Hematopoietic multipotent progenitor cell treated with erythropoietin and hydrocortisone succinate and interleukin-3 and kit ligand, for 6 days (in vitro differentiated cells): ENCODE data around the gene NUP35.

ENCODE experiments used
- DNase-seq: peaks from one replicate; pipeline ENCODE4 v3.0.0-alpha.2; 2015

The NUP35 gene, protein sequence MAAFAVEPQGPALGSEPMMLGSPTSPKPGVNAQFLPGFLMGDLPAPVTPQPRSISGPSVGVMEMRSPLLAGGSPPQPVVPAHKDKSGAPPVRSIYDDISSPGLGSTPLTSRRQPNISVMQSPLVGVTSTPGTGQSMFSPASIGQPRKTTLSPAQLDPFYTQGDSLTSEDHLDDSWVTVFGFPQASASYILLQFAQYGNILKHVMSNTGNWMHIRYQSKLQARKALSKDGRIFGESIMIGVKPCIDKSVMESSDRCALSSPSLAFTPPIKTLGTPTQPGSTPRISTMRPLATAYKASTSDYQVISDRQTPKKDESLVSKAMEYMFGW

DNA sequence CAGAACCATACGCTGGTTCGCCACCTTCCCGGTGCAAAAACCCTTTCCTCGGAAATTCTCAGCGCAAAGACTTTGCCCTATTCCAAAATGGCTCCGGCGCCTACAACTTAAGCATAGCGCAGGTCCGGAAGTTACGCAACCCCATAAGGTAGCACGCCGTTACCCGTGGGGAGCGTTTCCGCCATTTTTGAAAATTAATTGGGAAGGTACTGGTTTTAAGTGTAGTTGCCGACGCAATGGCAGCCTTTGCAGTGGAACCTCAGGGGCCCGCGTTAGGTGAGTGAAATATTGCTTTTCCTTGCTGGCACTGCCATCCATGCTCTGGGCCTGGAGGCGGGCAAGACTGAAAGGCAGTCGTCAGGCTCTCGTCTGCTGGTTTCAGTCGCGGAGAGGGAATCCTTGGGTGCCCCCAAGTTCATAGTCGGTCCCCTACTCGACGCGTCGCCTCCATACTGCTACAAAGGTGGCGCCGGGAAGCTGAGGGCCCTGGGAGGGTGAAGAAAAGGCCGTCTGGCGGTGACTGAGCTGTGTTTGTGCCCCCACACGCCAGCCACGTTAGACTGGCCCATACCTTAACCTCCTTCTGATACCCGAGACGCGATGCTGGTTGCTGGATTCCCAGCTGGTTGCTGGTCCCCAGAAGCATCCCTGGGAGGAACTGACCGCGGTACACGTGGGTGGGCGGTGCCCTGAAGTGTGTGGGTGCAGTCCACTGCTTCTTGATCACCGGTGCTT, at the start of gene NUP35:
Gene NUP35 (plus strand): TSS at position 222 of the 735 bp plus-strand sequence. CDS start 15 bp downstream, at position 237.
- DNase-seq = peak; percentile 97

GRCh38 chr2:183078163-183078463, 46.1 kb upstream of the NUP35 start:
- DNase-seq = no peak

DNA sequence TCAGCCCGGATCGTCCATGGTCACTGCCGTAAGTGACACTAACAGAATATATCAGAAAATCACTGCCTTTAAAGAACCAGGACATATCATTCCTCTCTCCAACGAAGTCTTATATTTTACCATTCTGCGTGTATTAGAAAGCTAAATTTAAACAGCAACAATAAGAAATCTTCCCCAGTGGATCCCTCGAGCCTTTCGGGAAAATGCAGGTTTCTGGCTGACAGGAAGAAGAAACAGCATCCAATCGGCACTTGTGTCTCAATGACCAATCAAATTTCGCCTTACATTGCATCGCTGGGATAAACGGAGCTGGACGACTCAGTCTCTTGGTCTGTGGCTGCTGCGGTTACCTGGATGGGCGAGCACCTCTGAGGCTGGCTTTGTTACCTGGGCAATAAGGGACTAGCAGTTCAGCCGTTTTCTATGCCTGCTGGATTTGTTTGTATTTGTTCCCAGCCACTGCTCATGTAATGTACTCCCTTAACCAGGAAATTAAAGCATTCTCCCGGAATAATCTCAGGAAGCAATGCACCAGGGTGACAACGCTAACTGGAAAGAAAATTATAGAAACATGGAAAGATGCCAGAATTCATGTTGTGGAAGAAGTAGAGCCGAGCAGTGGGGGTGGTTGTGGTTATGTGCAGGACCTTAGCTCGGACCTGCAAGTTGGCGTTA, 45.6 kb upstream of the NUP35 start, which contains the start of gene DUSP19:
Gene DUSP19 (plus strand): TSS at position 284 of the 675 bp plus-strand sequence. CDS start 187 bp downstream, at position 471.
- peak; percentile 91 for DNase-seq

DNA sequence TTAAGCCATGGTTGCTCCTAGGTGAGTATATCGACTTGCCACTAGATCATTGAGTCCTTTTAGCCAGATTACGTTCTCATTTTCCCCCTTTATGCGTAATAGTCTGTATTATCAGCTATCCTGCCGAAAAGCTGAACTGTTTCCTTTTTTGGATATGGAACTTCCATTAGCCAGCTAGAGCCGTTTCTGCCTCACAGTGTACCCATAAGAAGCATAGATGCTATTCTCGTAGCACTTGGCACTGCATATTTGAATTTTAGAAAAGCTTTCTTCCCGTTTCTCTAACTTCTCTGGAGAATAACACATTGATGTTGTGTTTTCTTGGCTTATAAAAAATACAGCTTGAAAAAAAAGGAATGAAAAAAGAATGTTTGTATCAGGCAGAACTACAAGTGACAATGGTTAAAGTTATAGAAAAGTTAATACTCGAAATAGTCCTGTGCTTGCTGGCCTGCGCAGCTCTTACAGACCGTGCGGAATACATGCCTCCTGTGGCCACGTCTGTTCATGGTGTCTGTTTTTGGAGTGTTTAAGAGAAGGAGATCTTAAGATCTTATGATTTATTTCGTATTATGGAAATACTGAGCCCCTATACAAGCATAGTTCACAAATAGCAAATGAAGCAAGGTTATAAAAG, 45.0 kb upstream of the NUP35 start:
- peak; percentile 62 for DNase-seq

DNA sequence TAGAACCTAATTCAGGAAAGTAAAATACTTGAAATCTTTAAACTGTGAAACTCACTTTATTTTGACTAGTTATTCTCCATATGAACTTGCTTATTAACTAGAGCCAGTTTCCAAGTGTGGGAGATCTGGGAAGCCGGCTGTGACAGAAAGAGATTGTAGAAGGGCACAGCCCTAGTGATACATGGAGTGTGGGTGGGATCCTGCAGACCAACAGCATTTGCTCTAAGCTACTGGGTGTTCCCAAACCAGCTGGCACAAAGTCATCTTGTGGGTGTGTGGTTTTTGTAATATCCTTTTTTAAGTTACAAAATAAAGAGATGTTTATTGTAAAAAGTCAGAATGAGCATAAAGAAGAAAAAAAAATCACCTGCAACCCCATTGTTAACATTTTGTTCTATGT, 42.3 kb upstream of the NUP35 start:
- DNase-seq = peak; percentile 68

GRCh38 chr2:183088061-183088460, 36.2 kb upstream of the NUP35 start:
- DNase-seq = no peak

DNA sequence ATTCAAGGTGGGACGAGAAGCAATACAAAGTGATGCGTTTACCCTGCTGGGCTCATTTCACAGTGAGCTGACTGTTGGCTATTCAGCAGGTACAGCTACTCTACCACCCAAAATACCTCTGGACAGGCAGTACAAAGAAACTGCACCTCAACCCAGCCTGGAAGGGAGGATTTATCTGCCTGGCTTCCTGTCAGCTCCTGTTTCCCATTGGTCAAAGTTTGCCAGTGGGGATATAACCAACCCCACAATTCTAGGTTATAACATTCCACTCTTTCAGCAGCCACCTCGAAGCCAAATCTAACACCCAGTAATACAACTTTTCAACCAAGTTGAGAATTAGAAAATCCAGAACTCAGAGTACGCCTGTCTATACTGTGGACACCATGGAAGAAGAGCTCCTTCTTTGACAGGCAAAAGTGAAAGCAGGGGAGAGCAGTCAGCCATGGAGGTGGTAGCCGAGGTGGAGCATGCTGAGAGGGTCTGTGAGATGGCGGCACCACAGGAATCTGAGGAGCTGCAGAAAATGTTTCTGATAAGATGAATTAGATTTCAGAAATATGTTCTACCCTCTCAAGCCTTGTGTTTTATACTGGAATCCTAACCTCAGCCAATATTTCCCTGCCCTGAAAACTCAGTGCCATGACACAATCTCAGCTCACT, 34.9 kb upstream of the NUP35 start:
- DNase-seq = no peak

DNA sequence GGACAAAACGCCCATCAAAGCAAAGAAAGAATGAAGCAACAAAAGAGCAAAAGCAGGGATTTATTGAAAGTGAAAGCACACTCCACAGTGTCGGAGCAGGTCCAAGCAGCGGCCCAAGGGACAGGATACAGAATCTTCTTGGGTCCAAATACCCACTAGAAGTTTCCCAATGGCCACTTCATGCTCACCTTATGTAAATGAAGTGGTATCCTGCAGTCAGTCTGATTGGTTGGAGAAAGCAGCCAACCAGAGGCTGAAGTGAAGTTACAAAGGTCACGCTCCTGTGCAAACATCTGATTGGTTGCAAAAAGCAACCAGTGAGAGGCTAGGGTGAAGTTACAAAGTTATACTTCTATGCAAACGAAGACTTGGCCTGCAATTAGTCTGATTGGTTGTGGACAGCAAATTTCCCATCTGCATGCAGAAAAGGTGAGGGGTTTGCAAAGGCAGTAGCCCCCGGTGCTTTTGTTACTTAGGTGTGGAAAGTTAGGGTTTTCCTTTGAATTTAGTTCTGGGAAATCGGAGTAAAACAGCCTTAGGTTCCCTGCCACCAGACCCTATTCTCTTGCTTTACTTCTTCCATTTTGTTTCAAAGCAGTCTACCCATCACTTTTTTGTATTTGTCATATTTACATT, 32.8 kb upstream of the NUP35 start:
- DNase-seq = no peak

- DNase-seq = no peak
Measured at GRCh38 chr2:183091954-183092345, 32.3 kb upstream of the NUP35 start.

GRCh38 chr2:183093857-183094657, 30.2 kb upstream of the NUP35 start:
- no peak for DNase-seq

DNA sequence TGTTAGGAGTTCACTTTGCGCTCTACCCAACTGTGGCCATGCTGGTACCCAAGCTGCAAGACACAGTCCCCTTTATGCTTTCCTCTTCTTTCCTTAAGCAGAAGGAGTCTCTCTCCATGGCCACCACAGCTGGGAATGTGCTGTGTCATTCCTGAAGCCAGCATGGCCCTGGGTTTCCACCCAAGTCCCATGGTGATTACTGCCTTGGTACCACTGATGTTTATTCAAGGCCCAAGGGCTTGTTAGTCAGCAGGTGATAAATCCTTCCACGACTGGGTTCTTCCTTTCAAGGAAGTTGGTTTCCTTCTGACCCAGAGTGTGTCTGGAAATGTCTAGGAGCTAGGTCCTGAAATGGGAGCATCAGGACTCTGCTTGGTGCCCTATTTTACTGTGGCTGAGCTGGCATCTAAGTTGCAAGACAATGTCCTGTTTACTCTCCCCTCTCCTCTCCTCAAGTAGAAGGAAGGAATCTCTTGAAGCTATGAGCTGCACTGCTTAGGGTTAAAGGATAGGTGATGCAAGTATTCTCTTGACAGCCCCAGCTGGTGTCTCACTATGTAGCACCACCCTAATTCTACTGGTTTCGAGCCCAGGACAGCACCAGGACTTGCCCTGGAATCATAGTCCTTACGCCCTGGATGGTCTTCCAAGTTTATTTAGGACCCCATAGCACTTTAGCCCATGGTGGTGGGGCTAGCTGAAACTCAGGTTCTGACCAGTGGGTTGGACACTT, 18.7 kb upstream of the NUP35 start:
- DNase-seq = no peak

GRCh38 chr2:183112577-183112976, 11.7 kb upstream of the NUP35 start:
- peak; percentile 86 for DNase-seq

GRCh38 chr2:183113630-183114029, 10.6 kb upstream of the NUP35 start:
- DNase-seq = peak; percentile 24

GRCh38 chr2:183117226-183117625, 7.0 kb upstream of the NUP35 start:
- no peak for DNase-seq

GRCh38 chr2:183123117-183123958, 905 bp upstream of the NUP35 start:
- DNase-seq = peak; percentile 35

GRCh38 chr2:183123959-183124221, 353 bp upstream of the NUP35 start:
- DNase-seq = no peak

DNA sequence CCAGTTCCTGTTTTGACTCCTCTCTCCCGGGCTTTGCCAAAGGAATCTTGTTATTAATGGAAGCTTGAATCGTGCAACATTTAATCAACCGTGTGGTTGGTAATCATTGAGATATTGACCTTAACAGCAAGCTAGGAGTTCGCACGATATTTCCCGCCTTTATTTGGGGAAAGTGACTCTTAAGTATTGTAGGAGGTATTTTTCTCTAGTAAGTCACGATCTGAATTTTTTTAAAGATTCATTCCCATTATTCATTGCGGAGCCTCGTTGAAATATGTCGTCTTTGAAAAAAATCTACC, 663 bp downstream of the NUP35 start:
- DNase-seq = no peak

DNA sequence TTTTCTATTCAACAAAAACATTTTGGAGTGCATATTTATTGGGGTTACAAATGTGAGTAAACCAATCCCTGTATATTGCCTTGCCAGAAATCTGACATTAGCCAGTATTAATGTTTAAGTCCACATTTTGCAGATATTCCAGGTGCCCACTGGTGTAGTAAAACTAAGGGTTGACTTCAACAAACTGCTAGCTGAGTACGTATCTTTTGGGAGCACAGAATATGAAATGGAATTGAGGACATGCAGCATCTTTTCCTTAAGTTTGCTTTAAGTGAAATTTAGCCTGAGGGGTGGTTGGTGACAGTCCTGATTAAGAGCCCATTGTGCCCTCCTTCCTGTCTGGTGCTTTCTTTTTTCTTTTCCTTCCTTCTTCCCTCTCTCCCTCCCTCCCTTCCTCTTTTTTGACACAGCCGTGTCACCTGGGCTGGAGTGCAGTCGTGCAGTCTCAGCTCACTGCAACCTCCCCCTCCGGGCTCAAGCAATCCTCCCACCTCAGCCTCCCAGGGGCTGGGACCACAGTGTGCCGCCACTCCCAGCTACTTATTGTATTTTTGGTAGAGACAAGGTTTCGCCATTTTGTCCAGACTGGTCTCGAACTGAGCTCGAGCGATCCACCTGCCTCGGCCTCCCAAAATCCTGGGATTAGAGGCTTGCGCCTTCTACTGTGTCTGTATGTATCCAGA, 1.6 kb downstream of the NUP35 start:
- peak; percentile 22 for DNase-seq

GRCh38 chr2:183126635-183127034, 2.4 kb downstream of the NUP35 start:
- DNase-seq = no peak

DNA sequence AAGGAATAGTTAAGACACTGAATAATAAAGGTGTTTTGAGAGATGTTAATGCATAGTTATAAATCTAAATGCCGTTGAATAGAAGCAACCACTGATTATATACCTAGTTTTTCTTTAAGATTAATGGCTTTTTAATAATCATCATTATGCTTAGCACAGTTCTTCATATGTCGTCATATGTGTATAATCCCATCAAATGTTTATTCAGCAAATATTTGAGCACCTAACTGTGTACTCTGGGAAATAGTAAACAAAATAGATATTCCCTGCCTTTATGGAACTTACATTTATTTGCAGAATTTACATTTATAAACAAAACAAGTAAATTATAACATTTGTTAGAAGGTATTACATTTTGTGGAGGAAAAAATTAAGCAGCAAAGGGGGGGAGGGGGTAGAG, 9.8 kb downstream of the NUP35 start:
- DNase-seq = no peak
